Activated CD8-positive, alpha-beta memory T cell treated with anti-CD3 and anti-CD28 coated beads, Interleukin-2, amount 50 U/mL, for 48 hours (primary cell): ENCODE results near the gene ACTR3C.
"Not testable (repeated sequence)": the region's sequence is repeated elsewhere in the genome, so short reads cannot be mapped to it uniquely, and the experiment has no call there.

Experiments
- DNase-seq: peaks from one replicate; pipeline ENCODE4 v3.0.0-alpha.2; 2020

The ACTR3C gene

GRCh38 chr7:150276132-150276695 lies 47.1 kb downstream of the ACTR3C start:
- not testable (repeated sequence) for DNase-seq

GRCh38 chr7:150271898-150272297 lies 51.4 kb downstream of the ACTR3C start:
- not testable (repeated sequence) for DNase-seq

- DNase-seq = not testable (repeated sequence)
Measured at GRCh38 chr7:150270101-150270824, 53.1 kb downstream of the ACTR3C start.

- DNase-seq = not testable (repeated sequence)
Measured at GRCh38 chr7:150268798-150269197, 54.5 kb downstream of the ACTR3C start.

- DNase-seq = not testable (repeated sequence)
Measured at GRCh38 chr7:150268287-150268686, 55.1 kb downstream of the ACTR3C start.

- not testable (repeated sequence) for DNase-seq
Measured at GRCh38 chr7:150266953-150267665, 56.2 kb downstream of the ACTR3C start.

- not testable (repeated sequence) for DNase-seq
Measured at GRCh38 chr7:150262656-150263055, 60.7 kb downstream of the ACTR3C start.

- not testable (repeated sequence) for DNase-seq
Measured at GRCh38 chr7:150247745-150248144, 75.6 kb downstream of the ACTR3C start.

- not testable (repeated sequence) for DNase-seq
Measured at GRCh38 chr7:150245208-150245607, 78.1 kb downstream of the ACTR3C start.

GRCh38 chr7:150242935-150243334 lies 80.4 kb downstream of the ACTR3C start:
- not testable (repeated sequence) for DNase-seq

GRCh38 chr7:150225444-150225843 lies 97.9 kb downstream of the ACTR3C start:
- DNase-seq = not testable (repeated sequence)

GRCh38 chr7:150222083-150222972 lies 101.0 kb downstream of the ACTR3C start:
- DNase-seq = not testable (repeated sequence)

GRCh38 chr7:150220673-150221181 lies 102.6 kb downstream of the ACTR3C start:
- not testable (repeated sequence) for DNase-seq

- not testable (repeated sequence) for DNase-seq
Measured at GRCh38 chr7:150219941-150220658, 103.2 kb downstream of the ACTR3C start.

- not testable (repeated sequence) for DNase-seq
Measured at GRCh38 chr7:150206848-150207247, 116.5 kb downstream of the ACTR3C start.

- DNase-seq = not testable (repeated sequence)
Measured at GRCh38 chr7:150205866-150206265, 117.5 kb downstream of the ACTR3C start.

- DNase-seq = not testable (repeated sequence)
Measured at GRCh38 chr7:150204577-150204976, 118.8 kb downstream of the ACTR3C start.

- DNase-seq = not testable (repeated sequence)
Measured at GRCh38 chr7:150202894-150203293, 120.5 kb downstream of the ACTR3C start.
